Activated CD4-positive, alpha-beta memory T cell treated with anti-CD3 and anti-CD28 coated beads, Interleukin-2, amount 10 ng/mL, durations not matched to agents 7 days and 5 days (primary cell): Measurements from ENCODE around the gene XPC. TPM values are rescaled to one million over a fixed set of nuclear protein-coding genes. Genes with fewer than 3 reads are reported as not detected.
A peak's percentile ranks its signal among the peaks of the same experiment; 100 is the strongest.

Experiments used
- CTCF ChIA-PET: fragments of 350-600 bp; sonication (Branson Sonifier 250); formaldehyde crosslinking; loops from one replicate; lab custom pipeline; 2021; ENCODE audit warnings: antibody characterized with exemption, inconsistent platforms; lab: Charles Lee
- POLR2A ChIA-PET: fragments of 350-600 bp; sonication (Branson Sonifier 250); formaldehyde crosslinking; loops from one replicate; lab custom pipeline; 2021; ENCODE audit warnings: antibody characterized with exemption; lab: Charles Lee
- DNase-seq: peaks from one replicate; pipeline ENCODE4 v3.0.0-alpha.2; 2020
- H3K27ac Mint-ChIP-seq: one replicate; pipeline ENCODE4 v1.8.0; 2021; ENCODE audit warnings: mild to moderate bottlenecking, mixed read lengths
- H3K27me3 Mint-ChIP-seq: one replicate; pipeline ENCODE4 v1.8.0; 2021; ENCODE audit warnings: mixed read lengths
- H3K36me3 Mint-ChIP-seq: one replicate; pipeline ENCODE4 v1.8.0; 2021; ENCODE audit warnings: low read depth, mixed read lengths
- H3K4me1 Mint-ChIP-seq: one replicate; pipeline ENCODE4 v1.8.0; 2021; ENCODE audit warnings: mixed read lengths
- H3K4me3 Mint-ChIP-seq: one replicate; pipeline ENCODE4 v1.8.0; 2021; ENCODE audit warnings: mild to moderate bottlenecking, mixed read lengths
- H3K9me3 Mint-ChIP-seq: one replicate; pipeline ENCODE4 v1.8.0; 2021; ENCODE audit warnings: mixed read lengths
- total RNA-seq, 2 experiments: library from RNA; stranded (reverse); gene quantifications; one replicate each; pipeline ENCODE4 v1.2.3, GENCODE V29; 2021

XPC gene
- total RNA-seq, 2 experiments from 2014 or later = 34.2 to 34.8 TPM

GRCh38 chr3:14142567-14143270, 35.7 kb downstream of the XPC start:
- ChIA-PET CTCF (interaction anchor here (0.8 to 3.0 kb wide), 6 partner anchors 12 to 61 kb away, joined by 3 to 13 read pairs (median 6); partner anchors contain the start of genes CHCHD4, LSM3, TMEM43 and XPC), POLR2A (interaction anchor here (1.1 to 11.0 kb wide), 5 partner anchors 17 to 509 kb away, joined by 3 to 133 read pairs (median 9); partner anchors contain the start of genes CCDC174, CHCHD4, LSM3 and TMEM43)
- Mint-ChIP-seq H3K4me3 (no peak overlapping the region), H3K36me3 (peaks cover 55% of the 10 kb centered on the region), H3K4me1 (peaks cover 41% of the 10 kb centered on the region), H3K27me3 (no peaks in the 10 kb centered on the region), H3K9me3 (no peaks in the 10 kb centered on the region), H3K27ac (peak overlapping the region; percentile 85)
- peak; percentile 45 for DNase-seq

DNA sequence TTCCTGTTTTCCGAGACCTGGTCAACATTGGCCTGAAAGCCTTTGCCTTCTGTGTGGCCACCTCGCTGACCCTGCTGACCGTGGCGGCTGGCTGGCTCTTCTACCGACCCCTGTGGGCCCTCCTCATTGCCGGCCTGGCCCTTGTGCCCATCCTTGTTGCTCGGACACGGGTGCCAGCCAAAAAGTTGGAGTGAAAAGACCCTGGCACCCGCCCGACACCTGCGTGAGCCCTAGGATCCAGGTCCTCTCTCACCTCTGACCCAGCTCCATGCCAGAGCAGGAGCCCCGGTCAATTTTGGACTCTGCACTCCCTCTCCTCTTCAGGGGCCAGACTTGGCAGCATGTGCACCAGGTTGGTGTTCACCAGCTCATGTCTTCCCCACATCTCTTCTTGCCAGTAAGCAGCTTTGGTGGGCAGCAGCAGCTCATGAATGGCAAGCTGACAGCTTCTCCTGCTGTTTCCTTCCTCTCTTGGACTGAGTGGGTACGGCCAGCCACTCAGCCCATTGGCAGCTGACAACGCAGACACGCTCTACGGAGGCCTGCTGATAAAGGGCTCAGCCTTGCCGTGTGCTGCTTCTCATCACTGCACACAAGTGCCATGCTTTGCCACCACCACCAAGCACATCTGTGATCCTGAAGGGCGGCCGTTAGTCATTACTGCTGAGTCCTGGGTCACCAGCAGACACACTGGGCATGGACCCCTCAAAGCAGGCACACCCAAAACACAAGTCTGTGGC, 36.6 kb downstream of the XPC start:
- POLR2A ChIA-PET = interaction anchor here (1.0 to 11.0 kb wide), 5 partner anchors 10 to 510 kb away, joined by 3 to 133 read pairs (median 9); partner anchors contain the start of genes CCDC174, CHCHD4, LSM3 and TMEM43
- Mint-ChIP-seq H3K9me3 (no peaks in the 10 kb centered on the region), H3K4me3 (no peak overlapping the region), H3K4me1 (peaks cover 41% of the 10 kb centered on the region), H3K27me3 (no peaks in the 10 kb centered on the region), H3K27ac (peak overlapping the region; percentile 85), H3K36me3 (peaks cover 49% of the 10 kb centered on the region)
- CTCF ChIA-PET = interaction anchor here (1.1 to 2.7 kb wide), 3 partner anchors 17 to 62 kb away, joined by 4 to 11 read pairs (median 9); partner anchors contain the start of genes CHCHD4 and TMEM43
- no peak for DNase-seq

- Mint-ChIP-seq H3K36me3 (peaks cover 47% of the 10 kb centered on the region), H3K9me3 (no peaks in the 10 kb centered on the region), H3K4me3 (no peak overlapping the region), H3K27ac (peak overlapping the region; percentile 49), H3K4me1 (peaks cover 41% of the 10 kb centered on the region), H3K27me3 (no peaks in the 10 kb centered on the region)
- no peak for DNase-seq
- POLR2A ChIA-PET = interaction anchor here (1.0 to 11.0 kb wide), 3 partner anchors 10 to 38 kb away, joined by 3 to 133 read pairs (median 73); partner anchors contain the start of genes CHCHD4, LSM3, TMEM43 and XPC
- CTCF ChIA-PET = interaction anchor here (1.0 kb wide), 1 partner anchor 15 kb away, joined by 5 read pairs; no protein-coding TSS in a partner anchor
Measured at GRCh38 chr3:14141144-14141543, 37.3 kb downstream of the XPC start.

GRCh38 chr3:14140668-14141067, 37.7 kb downstream of the XPC start:
- Mint-ChIP-seq H3K36me3 (peaks cover 48% of the 10 kb centered on the region), H3K9me3 (no peaks in the 10 kb centered on the region), H3K4me3 (no peak overlapping the region), H3K27me3 (no peaks in the 10 kb centered on the region), H3K27ac (peak overlapping the region; percentile 48), H3K4me1 (peaks cover 38% of the 10 kb centered on the region)
- ChIA-PET CTCF (interaction anchor here (1.0 kb wide), 1 partner anchor 15 kb away, joined by 5 read pairs; no protein-coding TSS in a partner anchor), POLR2A (interaction anchor here (1.0 to 11.0 kb wide), 3 partner anchors 9 to 38 kb away, joined by 3 to 133 read pairs (median 73); partner anchors contain the start of genes CHCHD4, LSM3, TMEM43 and XPC)
- DNase-seq = no peak

- H3K4me3 Mint-ChIP-seq = no peak overlapping the region
- POLR2A ChIA-PET = interaction anchor here (9.4 to 11.0 kb wide), 2 partner anchors 14 to 39 kb away, joined by 73 to 133 read pairs; partner anchors contain the start of genes CHCHD4, LSM3, TMEM43 and XPC
- no peak for DNase-seq
- no peaks in the 10 kb centered on the region for H3K27me3 Mint-ChIP-seq
- H3K27ac Mint-ChIP-seq = no peak overlapping the region
- peaks cover 51% of the 10 kb centered on the region for H3K36me3 Mint-ChIP-seq
- CTCF ChIA-PET = no interaction called here
- H3K4me1 Mint-ChIP-seq = peaks cover 32% of the 10 kb centered on the region
- no peaks in the 10 kb centered on the region for H3K9me3 Mint-ChIP-seq
Measured at GRCh38 chr3:14139771-14140170, 38.6 kb downstream of the XPC start.

DNA sequence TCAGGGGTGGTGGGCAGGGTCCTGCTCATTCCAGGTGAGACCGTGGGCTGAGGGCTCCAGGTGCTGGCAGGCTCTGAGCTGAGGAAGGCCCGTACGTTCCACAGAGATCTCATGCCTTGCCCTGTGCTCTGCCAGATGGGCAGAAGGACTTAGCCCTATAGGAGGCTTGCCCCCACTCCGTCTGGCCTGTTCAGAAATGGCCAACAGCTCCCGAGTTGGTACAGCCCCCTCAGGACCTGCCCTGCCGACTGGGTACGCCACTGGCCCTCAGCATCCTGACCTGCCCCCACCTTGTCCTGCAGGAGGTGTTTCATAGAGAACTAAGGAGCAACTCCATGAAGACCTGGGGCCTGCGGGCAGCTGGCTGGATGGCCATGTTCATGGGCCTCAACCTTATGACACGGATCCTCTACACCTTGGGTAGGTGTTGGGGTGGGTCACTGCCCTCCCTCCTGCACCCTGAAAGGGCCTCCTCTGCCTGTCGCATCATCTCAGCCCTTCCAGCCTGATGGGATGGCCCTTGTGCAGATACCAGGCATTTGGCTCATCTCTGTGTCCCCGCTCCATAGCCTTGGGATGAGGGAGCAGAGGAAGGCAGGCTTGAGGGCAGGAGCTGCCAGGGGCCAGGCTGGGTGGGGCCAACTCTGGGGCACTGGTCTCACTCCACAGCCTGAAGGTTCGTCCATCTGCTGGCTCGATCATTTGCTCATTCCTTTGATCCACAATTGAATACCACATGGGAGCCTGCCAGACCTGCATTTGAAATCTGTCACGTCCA, 39.3 kb downstream of the XPC start:
- Mint-ChIP-seq H3K9me3 (no peaks in the 10 kb centered on the region), H3K4me1 (peaks cover 25% of the 10 kb centered on the region), H3K27ac (no peak overlapping the region), H3K27me3 (no peaks in the 10 kb centered on the region), H3K36me3 (peaks cover 55% of the 10 kb centered on the region), H3K4me3 (no peak overlapping the region)
- DNase-seq = no peak
- POLR2A ChIA-PET = interaction anchor here (9.4 to 11.0 kb wide), 2 partner anchors 14 to 40 kb away, joined by 73 to 133 read pairs; partner anchors contain the start of genes CHCHD4, LSM3, TMEM43 and XPC
- CTCF ChIA-PET = no interaction called here

GRCh38 chr3:14138109-14138877, 40.1 kb downstream of the XPC start:
- CTCF ChIA-PET = no interaction called here

GRCh38 chr3:14137445-14137844, 41.0 kb downstream of the XPC start:
- H3K27ac Mint-ChIP-seq = no peak overlapping the region
- peaks cover 9% of the 10 kb centered on the region for H3K4me1 Mint-ChIP-seq
- peaks cover 63% of the 10 kb centered on the region for H3K36me3 Mint-ChIP-seq
- H3K27me3 Mint-ChIP-seq = no peaks in the 10 kb centered on the region
- H3K4me3 Mint-ChIP-seq = no peak overlapping the region
- no peaks in the 10 kb centered on the region for H3K9me3 Mint-ChIP-seq
- CTCF ChIA-PET = no interaction called here
- POLR2A ChIA-PET = interaction anchor here (9.4 to 11.0 kb wide), 2 partner anchors 12 to 41 kb away, joined by 73 to 133 read pairs; partner anchors contain the start of genes CHCHD4, LSM3, TMEM43 and XPC
- no peak for DNase-seq

More at GRCh38 chr3:14138109-14138877, 40.1 kb downstream of the XPC start:
- Mint-ChIP-seq H3K4me3 (no peak overlapping the region), H3K27ac (no peak overlapping the region), H3K36me3 (peaks cover 62% of the 10 kb centered on the region), H3K4me1 (peaks cover 18% of the 10 kb centered on the region), H3K27me3 (no peaks in the 10 kb centered on the region), H3K9me3 (no peaks in the 10 kb centered on the region)
- POLR2A ChIA-PET = interaction anchor here (9.4 to 11.0 kb wide), 2 partner anchors 13 to 40 kb away, joined by 73 to 133 read pairs; partner anchors contain the start of genes CHCHD4, LSM3, TMEM43 and XPC
- no peak for DNase-seq

- Mint-ChIP-seq H3K36me3 (peaks cover 64% of the 10 kb centered on the region), H3K4me3 (no peak overlapping the region), H3K27me3 (no peaks in the 10 kb centered on the region), H3K4me1 (peaks cover 5% of the 10 kb centered on the region), H3K9me3 (no peaks in the 10 kb centered on the region), H3K27ac (no peak overlapping the region)
- ChIA-PET POLR2A (interaction anchor here (9.4 to 11.0 kb wide), 2 partner anchors 11 to 42 kb away, joined by 73 to 133 read pairs; partner anchors contain the start of genes CHCHD4, LSM3, TMEM43 and XPC), CTCF (no interaction called here)
- no peak for DNase-seq
Measured at GRCh38 chr3:14137004-14137403, 41.4 kb downstream of the XPC start.

- POLR2A ChIA-PET = interaction anchor here (0.9 to 2.2 kb wide), 2 partner anchors 11 to 40 kb away, joined by 3 to 16 read pairs; partner anchors contain the start of genes CHCHD4 and TMEM43
- peaks cover 65% of the 10 kb centered on the region for H3K36me3 Mint-ChIP-seq
- no peaks in the 10 kb centered on the region for H3K4me1 Mint-ChIP-seq
Measured at GRCh38 chr3:14135581-14135980, 42.8 kb downstream of the XPC start.

DNA sequence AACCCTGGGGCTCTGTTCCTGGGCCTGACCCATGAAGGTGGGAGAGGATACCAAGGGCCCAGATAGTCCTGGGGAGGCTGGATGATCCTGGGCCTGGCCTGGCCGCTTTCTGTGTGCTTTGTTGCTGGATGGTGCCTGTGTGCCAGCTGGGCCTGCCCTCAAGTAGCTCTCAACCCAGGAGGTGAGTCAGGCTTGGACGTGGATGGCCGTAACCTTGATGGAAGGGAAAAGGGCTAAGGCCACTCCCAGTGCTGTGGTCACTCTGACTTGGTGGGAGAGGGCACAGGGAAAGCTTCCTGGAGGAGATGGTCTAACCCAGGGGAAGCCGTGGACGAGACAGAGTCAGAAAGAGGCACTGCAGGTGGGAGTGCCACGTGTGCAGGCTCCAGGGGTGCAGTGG, 44.1 kb downstream of the XPC start:
- Mint-ChIP-seq H3K4me1 (peaks cover 2% of the 10 kb centered on the region), H3K36me3 (peaks cover 65% of the 10 kb centered on the region), H3K4me3 (no peak overlapping the region), H3K27me3 (no peaks in the 10 kb centered on the region), H3K9me3 (no peaks in the 10 kb centered on the region), H3K27ac (no peak overlapping the region)
- CTCF ChIA-PET = no interaction called here
- POLR2A ChIA-PET = interaction anchor here (1.3 to 2.2 kb wide), 2 partner anchors 9 to 10 kb away, joined by 3 to 16 read pairs; partner anchors contain the start of genes CHCHD4 and TMEM43
- no peak for DNase-seq

More at GRCh38 chr3:14135581-14135980, 42.8 kb downstream of the XPC start:
- CTCF ChIA-PET = no interaction called here
- H3K27me3 Mint-ChIP-seq = no peaks in the 10 kb centered on the region
- no peaks in the 10 kb centered on the region for H3K9me3 Mint-ChIP-seq
- no peak overlapping the region for H3K4me3 Mint-ChIP-seq
- H3K27ac Mint-ChIP-seq = no peak overlapping the region
- DNase-seq = no peak
